ENCODE data around the gene PHTF2. TPM values are rescaled to one million over a fixed set of nuclear protein-coding genes. Genes with fewer than 3 reads are reported as not detected.
A peak's percentile ranks its signal among the peaks of the same experiment; 100 is the strongest.
"Not testable (repeated sequence)": the region's sequence is repeated elsewhere in the genome, so short reads cannot be mapped to it uniquely, and the experiment has no call there.

PHTF2 gene
- total RNA-seq, 1 experiment from 2014 or later = 2.8 TPM

GRCh38 chr7:77859343-77859742, 60.8 kb downstream of the PHTF2 start:
- DNase-seq (ENCODE audit: low read depth) = no peak
- in situ Hi-C loops (cut with HindIII; ENCODE audit: low pct_unique_long_range_greater_than_20kb, low sequenced_read_pairs) = no loop called here

DNA sequence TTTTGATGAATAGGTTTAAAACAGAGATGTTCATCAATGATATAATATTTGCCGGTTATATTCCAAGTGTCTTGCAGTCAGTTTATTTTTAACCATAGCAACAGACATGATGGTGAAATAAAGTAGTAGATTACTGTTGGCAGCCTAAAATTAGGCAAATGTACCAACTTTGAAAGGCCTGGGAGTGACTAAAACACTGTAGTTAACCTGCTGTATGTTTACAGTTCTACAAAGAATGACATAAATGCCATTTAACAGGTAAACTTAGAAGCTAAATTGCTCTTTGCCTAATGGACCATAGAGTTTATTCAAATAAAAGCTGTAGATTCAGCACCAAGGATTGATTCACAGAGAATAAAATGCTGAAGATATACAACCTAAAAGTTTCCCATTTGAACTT, 64.1 kb downstream of the PHTF2 start:
- in situ Hi-C loops (cut with HindIII; ENCODE audit: low pct_unique_long_range_greater_than_20kb, low sequenced_read_pairs) = no loop called here
- DNase-seq (ENCODE audit: low read depth) = no peak

DNA sequence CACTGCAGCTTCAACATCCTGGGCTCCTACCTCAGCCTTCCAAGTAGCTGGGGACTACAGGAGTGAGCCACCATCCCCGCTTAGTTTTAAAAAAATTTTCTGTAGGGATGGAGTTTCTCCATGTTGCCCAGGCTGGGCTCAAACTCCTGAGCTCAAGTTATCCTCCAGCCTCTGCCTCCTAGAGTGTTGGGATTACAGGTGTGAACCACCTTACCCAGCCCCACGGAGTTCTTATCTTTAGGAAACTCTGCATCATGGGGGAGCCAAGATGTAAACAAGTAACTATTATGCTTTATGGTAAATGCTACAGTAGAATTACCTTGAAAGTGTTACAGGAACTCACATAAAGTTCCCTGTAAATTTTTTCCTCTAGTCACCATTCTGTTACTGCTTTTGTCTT, 65.3 kb downstream of the PHTF2 start:
- in situ Hi-C loops (cut with HindIII; ENCODE audit: low pct_unique_long_range_greater_than_20kb, low sequenced_read_pairs) = no loop called here
- DNase-seq (ENCODE audit: low read depth) = no peak

DNA sequence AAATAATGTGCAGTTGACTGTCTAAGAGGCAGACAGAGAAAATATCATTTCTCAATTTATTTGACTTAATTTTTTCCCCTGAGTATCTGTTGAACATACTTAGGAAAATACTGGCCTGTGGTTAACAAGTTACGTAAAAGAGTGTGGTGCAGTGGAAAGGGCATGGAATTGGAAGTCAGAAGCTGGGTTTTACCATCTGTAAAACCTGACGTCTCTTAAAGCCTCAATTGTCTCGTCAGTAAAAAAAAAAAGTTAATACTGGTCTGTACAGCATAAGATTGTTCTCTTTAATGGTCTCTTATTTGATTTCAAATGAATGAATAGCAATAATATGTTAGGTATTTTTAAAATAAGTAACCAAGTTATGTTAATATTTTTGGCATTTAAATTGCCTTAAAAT, 67.8 kb downstream of the PHTF2 start:
- in situ Hi-C loops (cut with HindIII; ENCODE audit: low pct_unique_long_range_greater_than_20kb, low sequenced_read_pairs) = no loop called here
- DNase-seq (ENCODE audit: low read depth) = no peak

- no peak for DNase-seq (ENCODE audit: low read depth)
- in situ Hi-C loops (cut with HindIII; ENCODE audit: low pct_unique_long_range_greater_than_20kb, low sequenced_read_pairs) = no loop called here
Measured at GRCh38 chr7:77866786-77867536, 68.4 kb downstream of the PHTF2 start.

GRCh38 chr7:77867537-77867865, 68.9 kb downstream of the PHTF2 start:
- in situ Hi-C loops (cut with HindIII; ENCODE audit: low pct_unique_long_range_greater_than_20kb, low sequenced_read_pairs) = no loop called here
- DNase-seq (ENCODE audit: low read depth) = no peak

DNA sequence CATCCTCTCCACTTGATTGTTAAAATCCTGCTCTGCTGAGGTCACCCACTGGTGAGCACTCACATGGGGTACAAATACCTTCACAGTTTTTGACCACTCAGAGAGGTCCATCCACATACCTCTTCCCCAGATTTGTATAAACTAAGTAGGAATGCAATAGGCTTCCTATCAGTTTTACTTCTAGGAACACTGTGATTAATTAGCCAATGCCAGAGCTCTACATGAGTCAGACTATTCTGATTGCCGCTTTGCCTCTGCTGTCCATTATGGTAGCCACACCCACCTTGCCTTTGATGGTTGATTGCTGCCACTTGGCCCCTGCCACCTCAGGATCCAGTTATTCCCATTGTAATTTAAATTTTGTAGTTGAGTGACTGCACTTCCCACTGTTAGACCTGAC, 73.7 kb downstream of the PHTF2 start:
- DNase-seq (ENCODE audit: low read depth); in situ Hi-C loops (cut with HindIII; ENCODE audit: low pct_unique_long_range_greater_than_20kb, low sequenced_read_pairs): not testable (repeated sequence)

GRCh38 chr7:77873416-77874327, 75.1 kb downstream of the PHTF2 start:
- DNase-seq (ENCODE audit: low read depth); in situ Hi-C loops (cut with HindIII; ENCODE audit: low pct_unique_long_range_greater_than_20kb, low sequenced_read_pairs): not testable (repeated sequence)

GRCh38 chr7:77877791-77878190, 79.2 kb downstream of the PHTF2 start:
- DNase-seq (ENCODE audit: low read depth) = no peak
- in situ Hi-C loops (cut with HindIII; ENCODE audit: low pct_unique_long_range_greater_than_20kb, low sequenced_read_pairs) = no loop called here

- in situ Hi-C loops (cut with HindIII; ENCODE audit: low pct_unique_long_range_greater_than_20kb, low sequenced_read_pairs) = no loop called here
- DNase-seq (ENCODE audit: low read depth) = no peak
Measured at GRCh38 chr7:77878500-77878899, 79.9 kb downstream of the PHTF2 start.

DNA sequence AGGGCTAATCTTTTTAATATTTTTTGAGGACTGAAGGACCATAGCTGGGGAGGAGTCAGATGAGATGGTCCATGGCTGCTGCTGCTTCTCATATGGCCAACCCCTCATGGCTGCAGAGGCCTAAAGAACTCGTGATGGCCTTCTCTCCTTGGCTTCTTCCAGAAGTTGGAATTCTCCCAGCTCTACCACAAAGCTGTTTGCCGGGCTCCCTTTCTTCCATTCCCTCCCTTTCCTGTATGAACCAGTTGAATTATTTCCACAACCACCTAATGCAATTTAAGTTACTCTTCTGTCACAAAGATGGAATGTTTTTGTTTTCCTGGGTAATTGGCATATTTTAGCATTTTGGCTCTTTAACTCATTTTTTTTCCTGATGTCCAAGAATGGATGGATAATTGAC, 80.7 kb downstream of the PHTF2 start:
- in situ Hi-C loops (cut with HindIII; ENCODE audit: low pct_unique_long_range_greater_than_20kb, low sequenced_read_pairs) = no loop called here
- DNase-seq (ENCODE audit: low read depth) = no peak

- DNase-seq (ENCODE audit: low read depth) = no peak
- in situ Hi-C loops (cut with HindIII; ENCODE audit: low pct_unique_long_range_greater_than_20kb, low sequenced_read_pairs) = no loop called here
Measured at GRCh38 chr7:77881871-77882270, 83.3 kb downstream of the PHTF2 start.

GRCh38 chr7:77885155-77885554, 86.6 kb downstream of the PHTF2 start:
- in situ Hi-C loops (cut with HindIII; ENCODE audit: low pct_unique_long_range_greater_than_20kb, low sequenced_read_pairs) = no loop called here
- DNase-seq (ENCODE audit: low read depth) = no peak

GRCh38 chr7:77887567-77887966, 89.0 kb downstream of the PHTF2 start:
- peak; percentile 40 for DNase-seq (ENCODE audit: low read depth)
- in situ Hi-C loops (cut with HindIII; ENCODE audit: low pct_unique_long_range_greater_than_20kb, low sequenced_read_pairs) = no loop called here

- in situ Hi-C loops (cut with HindIII; ENCODE audit: low pct_unique_long_range_greater_than_20kb, low sequenced_read_pairs) = no loop called here
- DNase-seq (ENCODE audit: low read depth) = no peak
Measured at GRCh38 chr7:77888998-77889397, 90.4 kb downstream of the PHTF2 start.

DNA sequence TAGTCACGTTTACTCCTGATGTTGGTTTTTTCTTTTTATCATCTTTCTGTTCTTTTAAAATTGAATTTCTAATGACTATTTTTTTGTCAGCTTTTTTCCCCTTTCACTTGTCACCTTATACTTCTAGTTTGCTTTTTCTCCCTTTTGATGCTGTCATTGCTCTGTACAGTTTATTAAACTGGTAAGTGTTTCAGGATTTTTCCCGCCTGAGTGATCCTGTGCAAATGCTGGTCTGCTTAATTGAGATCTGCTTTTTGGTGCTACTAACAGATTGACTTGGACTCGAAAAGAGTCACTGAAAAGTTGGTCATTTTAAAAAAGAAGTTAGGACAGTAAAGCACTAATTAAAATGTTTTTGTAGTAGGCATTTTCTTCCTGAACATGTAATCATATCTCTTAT, 95.2 kb downstream of the PHTF2 start:
- in situ Hi-C loops (cut with HindIII; ENCODE audit: low pct_unique_long_range_greater_than_20kb, low sequenced_read_pairs) = no loop called here
- DNase-seq (ENCODE audit: low read depth) = no peak

DNA sequence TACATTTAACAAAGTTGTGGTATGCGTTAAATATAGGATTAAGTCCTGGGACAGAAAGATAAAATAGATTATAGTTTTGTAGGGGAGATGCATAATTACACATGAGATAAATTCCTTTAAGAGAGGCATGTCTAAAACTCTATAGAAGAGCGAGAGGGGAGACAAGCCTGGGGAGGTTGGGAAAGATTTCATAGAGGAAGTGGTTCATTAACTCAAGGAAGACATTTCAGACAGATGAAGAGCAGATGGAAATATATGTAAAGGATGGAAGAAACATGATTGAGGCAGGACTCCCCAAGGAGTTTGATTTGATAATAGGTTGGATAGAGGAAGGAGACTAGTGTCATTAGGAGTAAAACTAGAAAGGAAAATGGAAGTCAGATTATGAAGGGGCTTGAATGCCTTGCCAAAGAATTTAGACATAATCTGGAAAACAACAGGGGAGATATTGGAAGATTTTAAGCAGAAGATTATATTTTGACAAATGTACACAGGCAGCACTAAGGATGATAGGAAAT, 96.1 kb downstream of the PHTF2 start:
- in situ Hi-C loops (cut with HindIII; ENCODE audit: low pct_unique_long_range_greater_than_20kb, low sequenced_read_pairs) = no loop called here
- DNase-seq (ENCODE audit: low read depth) = no peak

- in situ Hi-C loops (cut with HindIII; ENCODE audit: low pct_unique_long_range_greater_than_20kb, low sequenced_read_pairs) = no loop called here
- DNase-seq (ENCODE audit: low read depth) = no peak
Measured at GRCh38 chr7:77895905-77896304, 97.3 kb downstream of the PHTF2 start.

DNA sequence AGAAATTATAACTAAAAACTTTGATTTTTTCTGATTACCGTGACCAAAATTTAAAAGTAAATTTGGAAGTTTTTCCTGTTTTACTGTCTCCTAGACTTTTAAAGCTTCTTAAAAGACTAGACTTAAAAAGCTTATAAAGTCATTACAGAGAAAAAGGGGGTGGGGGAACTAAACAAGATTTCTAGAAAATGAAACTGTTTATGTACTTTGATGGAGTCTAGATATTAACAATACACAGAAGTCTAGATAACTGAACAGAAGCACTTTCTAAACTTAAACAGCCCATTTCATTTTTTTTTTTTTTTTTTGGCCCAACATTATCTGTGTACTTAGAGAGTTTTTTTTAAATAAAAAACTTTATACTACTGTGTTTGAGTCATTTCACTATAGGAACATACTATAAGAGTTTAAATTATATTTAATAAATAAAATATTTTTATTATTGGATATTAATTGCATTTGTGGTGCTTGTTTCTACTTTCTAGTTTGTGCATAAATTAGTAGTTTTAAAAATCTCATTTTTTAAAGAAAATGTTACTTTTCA, 98.5 kb downstream of the PHTF2 start:
- in situ Hi-C loops (cut with HindIII; ENCODE audit: low pct_unique_long_range_greater_than_20kb, low sequenced_read_pairs) = no loop called here
- DNase-seq (ENCODE audit: low read depth) = no peak

Data from Caki2 (cell line).